DND-41 (cell line): ENCODE results near the gene ZMIZ1.

Experiments
- ATAC-seq: fragments of 200-7000 bp; cut with Tn5 transposase; 3 replicates; pipeline ENCODE4 v1.9.1; 2021; ENCODE audit warnings: low read depth; ENCODE audit not compliant: insufficient read depth
- DNase-seq: peaks from one replicate; pipeline ENCODE4 v3.0.0-alpha.2; 2020
- H2AFZ ChIP-seq: 2 replicates; pipeline ENCODE4 v1.6.0; 2012; ENCODE audit warnings: low read depth, low read length
- H3K27ac ChIP-seq: 2 replicates; pipeline ENCODE4 v1.5.1; 2012; ENCODE audit warnings: low read length, inconsistent platforms
- H3K27me3 ChIP-seq: fragments of 200-600 bp; sonication (generic); 2 replicates; pipeline ENCODE4 v1.6.0; 2012; ENCODE audit warnings: low read length, mild to moderate bottlenecking, inconsistent platforms; ENCODE audit not compliant: insufficient read depth, poor library complexity
- H3K36me3 ChIP-seq: 2 replicates; pipeline ENCODE4 v1.5.1; 2012; ENCODE audit warnings: low read length, inconsistent platforms; ENCODE audit not compliant: insufficient read depth
- H3K4me1 ChIP-seq: 2 replicates; pipeline ENCODE4 v1.5.1; 2012; ENCODE audit warnings: mild to moderate bottlenecking, low read length; ENCODE audit not compliant: insufficient read depth
- H3K4me2 ChIP-seq: 2 replicates; pipeline ENCODE4 v1.6.0; 2012; ENCODE audit warnings: mild to moderate bottlenecking, moderate library complexity, low read length, inconsistent platforms; ENCODE audit not compliant: insufficient read depth
- H3K4me3 ChIP-seq, 2 experiments: fragments of 200-600 bp in 1 of 2; shearing (Covaris generic) in 1 of 2; 2 replicates each; pipeline ENCODE4 v1.5.1; 2012 to 2016; ENCODE audit warnings: inconsistent platforms in 2 of 2, low read length in 2 of 2, mild to moderate bottlenecking in 2 of 2, low read depth in 1 of 2, moderate library complexity in 1 of 2
- H3K79me2 ChIP-seq: 2 replicates; pipeline ENCODE4 v1.6.0; 2012; ENCODE audit warnings: low read length, inconsistent platforms; ENCODE audit not compliant: insufficient read depth
- H3K9ac ChIP-seq: 2 replicates; pipeline ENCODE4 v1.6.0; 2012; ENCODE audit warnings: low read depth, mild to moderate bottlenecking, inconsistent platforms, low read length, moderate library complexity
- H3K9me3 ChIP-seq: 2 replicates; pipeline ENCODE4 v1.5.1; 2012; ENCODE audit warnings: low read length, moderate library complexity, mild to moderate bottlenecking, inconsistent platforms; ENCODE audit not compliant: insufficient read depth, severe bottlenecking
- H4K20me1 ChIP-seq: 2 replicates; pipeline ENCODE4 v1.6.0; 2012; ENCODE audit warnings: low read length; ENCODE audit not compliant: insufficient read depth
- EZH2 ChIP-seq: IDR thresholded peaks from 3 replicates; pipeline ENCODE4 v1.6.1; 2012; ENCODE audit warnings: borderline replicate concordance, low read depth, mild to moderate bottlenecking, moderate library complexity, low read length, inconsistent platforms; ENCODE audit not compliant: severe bottlenecking
- TF ChIP-seq, protein P1 (sequence below): IDR thresholded peaks from 2 replicates; pipeline ENCODE4 v1.5.1; 2012; ENCODE audit warnings: borderline replicate concordance, low read length, moderate library complexity, mild to moderate bottlenecking; ENCODE audit not compliant: poor library complexity, severe bottlenecking; ENCODE audit errors: extremely low read depth

The ZMIZ1 gene

DNA sequence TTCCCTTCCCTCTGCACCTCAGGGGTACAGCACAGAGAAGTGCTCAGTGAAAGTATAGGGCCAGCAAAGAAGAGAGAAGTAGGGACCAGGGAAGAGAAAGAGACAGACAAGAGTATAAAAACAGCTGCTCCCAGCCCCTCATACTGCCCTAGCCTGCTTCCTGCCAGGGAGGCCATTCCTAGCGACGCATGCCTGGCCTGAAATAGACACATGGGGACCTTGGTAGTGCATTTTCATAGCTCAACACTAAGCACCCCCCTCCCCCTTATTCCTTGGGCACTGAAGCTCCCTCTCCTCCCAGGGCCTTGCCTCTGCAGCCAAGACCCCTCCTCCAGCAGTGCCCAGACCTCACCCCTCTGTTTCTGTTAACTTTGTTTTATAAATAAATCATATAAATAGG is 64.7 kb downstream of the ZMIZ1 start:
- H3K79me2 ChIP-seq: peaks cover 64% of the 10 kb centered on the region
- H4K20me1 ChIP-seq: peaks cover 7% of the 10 kb centered on the region; the same call in 1 of the 2 replicates
- H3K27me3 ChIP-seq: no peaks in the 10 kb centered on the region
- H3K4me2 ChIP-seq: no peak overlapping the region
- TF ChIP-seq, protein P1, sequence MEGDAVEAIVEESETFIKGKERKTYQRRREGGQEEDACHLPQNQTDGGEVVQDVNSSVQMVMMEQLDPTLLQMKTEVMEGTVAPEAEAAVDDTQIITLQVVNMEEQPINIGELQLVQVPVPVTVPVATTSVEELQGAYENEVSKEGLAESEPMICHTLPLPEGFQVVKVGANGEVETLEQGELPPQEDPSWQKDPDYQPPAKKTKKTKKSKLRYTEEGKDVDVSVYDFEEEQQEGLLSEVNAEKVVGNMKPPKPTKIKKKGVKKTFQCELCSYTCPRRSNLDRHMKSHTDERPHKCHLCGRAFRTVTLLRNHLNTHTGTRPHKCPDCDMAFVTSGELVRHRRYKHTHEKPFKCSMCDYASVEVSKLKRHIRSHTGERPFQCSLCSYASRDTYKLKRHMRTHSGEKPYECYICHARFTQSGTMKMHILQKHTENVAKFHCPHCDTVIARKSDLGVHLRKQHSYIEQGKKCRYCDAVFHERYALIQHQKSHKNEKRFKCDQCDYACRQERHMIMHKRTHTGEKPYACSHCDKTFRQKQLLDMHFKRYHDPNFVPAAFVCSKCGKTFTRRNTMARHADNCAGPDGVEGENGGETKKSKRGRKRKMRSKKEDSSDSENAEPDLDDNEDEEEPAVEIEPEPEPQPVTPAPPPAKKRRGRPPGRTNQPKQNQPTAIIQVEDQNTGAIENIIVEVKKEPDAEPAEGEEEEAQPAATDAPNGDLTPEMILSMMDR: no peak
- no peak for TF ChIP-seq EZH2
- H3K4me1 ChIP-seq: peaks cover 69% of the 10 kb centered on the region
- H3K9ac ChIP-seq: no peak overlapping the region; the same call in 1 of the 2 replicates
- H3K4me3 ChIP-seq: no peak overlapping the region
- DNase-seq (no peak), ATAC-seq (no peak)
- peaks cover 22% of the 10 kb centered on the region for H3K36me3 ChIP-seq
- H2AFZ ChIP-seq: no peak overlapping the region
- peak overlapping the region; percentile 71 for H3K27ac ChIP-seq
- no peaks in the 10 kb centered on the region for H3K9me3 ChIP-seq

DNA sequence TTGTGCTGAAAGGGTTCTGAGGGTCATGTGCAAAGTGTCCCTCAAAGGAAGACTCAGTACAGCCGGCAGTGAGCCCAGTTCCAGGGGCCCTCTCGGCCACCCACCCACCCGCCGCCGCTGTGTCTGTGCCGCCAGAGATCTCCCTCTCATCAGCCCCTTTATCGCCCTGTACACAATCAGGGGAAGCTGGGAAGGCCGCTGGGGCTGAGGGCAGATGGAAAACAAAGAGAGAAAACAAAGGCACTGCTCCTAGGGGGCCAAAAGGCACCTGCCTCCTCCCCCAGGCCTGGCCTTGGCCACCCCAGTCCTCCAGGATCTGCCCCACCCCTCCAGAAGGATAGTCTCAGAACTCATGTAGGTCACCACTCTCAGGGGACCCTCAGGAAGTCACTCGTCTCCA is 67.0 kb downstream of the ZMIZ1 start:
- Histone ChIP-seq H2AFZ (no peak overlapping the region), H4K20me1 (no peaks in the 10 kb centered on the region), H3K79me2 (peaks cover 63% of the 10 kb centered on the region), H3K27me3 (no peaks in the 10 kb centered on the region), H3K4me3 (no peak overlapping the region), H3K27ac (peak overlapping the region; percentile 99), H3K4me2 (peak overlapping the region; percentile 71), H3K4me1 (peaks cover 60% of the 10 kb centered on the region), H3K9me3 (no peaks in the 10 kb centered on the region), H3K36me3 (peaks cover 27% of the 10 kb centered on the region), H3K9ac (peak overlapping the region; percentile 79)
- DNase-seq (no peak), ATAC-seq (no peak)
- TF ChIP-seq, protein P1: no peak

DNA sequence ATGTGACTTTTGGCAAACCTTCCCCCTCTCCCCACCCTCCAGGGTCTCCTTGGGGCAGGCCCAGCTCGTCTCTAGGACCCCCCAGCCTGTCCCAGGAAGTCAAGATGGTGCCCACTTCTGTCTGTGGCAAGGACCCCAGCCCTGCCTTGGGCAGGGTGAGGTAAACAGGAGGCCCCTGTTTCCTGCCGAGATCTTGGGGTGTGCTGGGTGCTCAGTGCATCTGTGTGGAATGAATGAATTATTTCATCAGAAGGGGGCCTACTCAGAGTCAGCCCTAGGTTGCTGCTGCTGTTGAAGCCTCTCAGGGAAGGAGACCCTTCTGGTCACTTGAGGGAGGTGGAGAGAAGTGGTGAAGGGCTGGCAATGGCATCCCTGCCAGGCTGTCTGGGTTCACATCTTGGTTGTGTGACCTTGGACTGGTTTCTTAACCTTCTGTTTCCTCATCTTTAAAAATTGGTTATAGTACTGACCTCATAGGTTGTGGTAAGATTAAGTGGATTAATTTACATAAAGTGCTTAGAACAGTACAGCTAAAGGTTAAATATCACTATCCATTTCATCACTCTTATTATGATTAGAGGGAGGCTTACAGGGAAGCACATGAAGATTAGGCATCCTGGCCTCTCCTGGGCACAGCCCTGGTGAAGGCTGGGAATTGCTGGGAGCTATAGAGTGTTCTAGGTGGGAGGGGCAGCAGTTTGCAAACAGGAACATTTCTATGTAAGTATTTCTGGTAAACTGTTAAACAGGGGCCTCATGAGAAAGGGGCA is 67.7 kb downstream of the ZMIZ1 start:
- Histone ChIP-seq H3K27me3 (no peaks in the 10 kb centered on the region), H3K4me3 (peak overlapping the region in 1 of 2 experiments; percentile 52; a peak in 2 of 4 replicates), H3K27ac (peak overlapping the region; percentile 99), H3K36me3 (peaks cover 28% of the 10 kb centered on the region), H3K9ac (peak overlapping the region; percentile 79), H3K4me2 (peak overlapping the region; percentile 71), H2AFZ (no peak overlapping the region), H3K4me1 (peaks cover 60% of the 10 kb centered on the region), H3K9me3 (no peaks in the 10 kb centered on the region), H4K20me1 (no peaks in the 10 kb centered on the region), H3K79me2 (peaks cover 61% of the 10 kb centered on the region)
- DNase-seq (peak; percentile 61), ATAC-seq (peak; percentile 14)
- no peak for TF ChIP-seq EZH2
- TF ChIP-seq, protein P1: no peak
